Gastrocnemius medialis (tissue), 4 donors: ENCODE measurements around the gene L3MBTL1. TPM values are rescaled to one million over a fixed set of nuclear protein-coding genes. Genes with fewer than 3 reads are reported as not detected.

Source experiments
- ATAC-seq, 2 donors: fragments of 150-250 bp; one replicate each; pipeline ENCODE4 v1.9.1; 2016
- DNase-seq, 2 donors: peaks; one replicate each; pipeline ENCODE4 v3.0.0-alpha.2; 2019
- H3K27ac ChIP-seq, 4 donors: fragments of 200-600 bp; sonication (generic); 1 replicate in 1 of 4; 2 replicates in 3 of 4; pipeline ENCODE4 v1.5.1; 2016 to 2018; ENCODE audit warnings: mild to moderate bottlenecking in 2 of 4, moderate library complexity in 1 of 4
- H3K27me3 ChIP-seq, 3 donors: fragments of 200-600 bp; sonication (generic) in 2 of 3; 1 replicate in 1 of 3; 2 replicates in 2 of 3; pipeline versions ENCODE4 v1.5.1 to v1.6.0; 2016 to 2019; ENCODE audit warnings: mild to moderate bottlenecking in 1 of 3, moderate library complexity in 1 of 3
- H3K36me3 ChIP-seq, 2 donors: fragments of 200-600 bp; sonication (generic) in 1 of 2; one replicate each; pipeline ENCODE4 v1.5.1; 2017 to 2018
- H3K4me1 ChIP-seq, 2 donors: fragments of 200-600 bp; sonication (generic) in 1 of 2; one replicate each; pipeline ENCODE4 v1.5.1; 2016 to 2017; ENCODE audit warnings: mild to moderate bottlenecking in 2 of 2
- H3K4me3 ChIP-seq, 4 donors: fragments of 200-600 bp; sonication (generic) in 3 of 4; 1 replicate in 1 of 4; 2 replicates in 3 of 4; pipeline ENCODE4 v1.5.1; 2016 to 2019; ENCODE audit warnings: mild to moderate bottlenecking in 2 of 4
- H3K9me3 ChIP-seq, 3 donors: fragments of 200-600 bp; sonication (generic) in 2 of 3; 1 replicate in 1 of 3; 2 replicates in 2 of 3; pipeline ENCODE4 v1.5.1; 2016 to 2019
- POLR2A ChIP-seq, 2 donors: fragments of 450-650 bp; IDR thresholded peaks; one replicate each; pipeline ENCODE4 v1.6.1; 2017; ENCODE audit warnings: antibody characterized with exemption in 2 of 2, mild to moderate bottlenecking in 2 of 2, moderate library complexity in 2 of 2
- in situ Hi-C, 4 donors: fragments of 200-750 bp; cut with MboI; loops; one replicate each; pipeline versions ENCODE4 v1.15.0 to v1.8.0; 2017; ENCODE audit warnings: low sequenced_read_pairs in 4 of 4
- intact Hi-C: fragments of 100-400 bp; cut with DNase I; formaldehyde crosslinking; loops from one replicate; pipeline ENCODE4 v1.15.1; 2023; ENCODE audit warnings: low total_unique reads
- total RNA-seq, 4 donors: library from RNA; depleted of rRNA; stranded (reverse); fragments of >200 nt; gene quantifications; one replicate each; pipeline versions ENCODE4 v1.1.0 to v1.2.3, GENCODE V29; 2016
- TF ChIP-seq, protein P1 (sequence below), 5 experiments: fragments of 450-650 bp in 3 of 5; fragments of 200-600 bp in 2 of 5; sonication (generic) in 2 of 5; IDR thresholded peaks in 4 of 5; conservative IDR thresholded peaks in 1 of 5; 1 replicate in 4 of 5; 2 replicates in 1 of 5; pipeline ENCODE4 v1.5.1; 2016 to 2019; ENCODE audit warnings: antibody characterized with exemption in 5 of 5, mild to moderate bottlenecking in 3 of 5, moderate library complexity in 3 of 5

L3MBTL1 gene
- total RNA-seq, 4 donors from 2014 or later, result 1.1 to 6.0 (median 3.7) TPM

DNA sequence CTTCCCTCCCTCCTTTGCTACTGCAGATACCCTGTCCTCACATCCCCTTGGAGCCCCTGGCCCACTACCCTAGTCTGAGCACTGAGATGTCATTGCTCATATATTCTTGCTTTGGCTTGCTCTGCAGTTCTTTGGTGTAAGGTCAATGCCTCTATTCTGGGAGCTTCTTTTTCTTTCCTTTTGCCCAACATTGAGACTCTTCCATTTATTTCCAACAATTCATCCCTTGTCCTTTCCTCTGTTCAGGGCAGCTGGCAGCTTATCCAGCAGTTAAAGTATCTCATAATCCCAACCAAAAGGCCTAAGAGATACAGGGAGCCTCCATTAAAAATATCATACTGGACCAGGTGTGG is 23.6 kb downstream of the L3MBTL1 start:
- H3K4me1 ChIP-seq, result no peaks in the 10 kb centered on the region
- no peak for DNase-seq
- no peak overlapping the region for H3K27ac ChIP-seq
- H3K36me3 ChIP-seq, result peaks cover 0 to 11% of the 10 kb centered on the region in 2 donors
- H3K4me3 ChIP-seq, result no peak overlapping the region
- intact Hi-C loops (no loop called here), in situ Hi-C loops (loop anchor here in 3 of 4 donors (25.0 kb wide), 1 partner anchor 556 kb away; no protein-coding TSS in a partner anchor)
- no peak for TF ChIP-seq POLR2A (IDR thresholded peaks at IDR 0.05)
- TF ChIP-seq, protein P1, sequence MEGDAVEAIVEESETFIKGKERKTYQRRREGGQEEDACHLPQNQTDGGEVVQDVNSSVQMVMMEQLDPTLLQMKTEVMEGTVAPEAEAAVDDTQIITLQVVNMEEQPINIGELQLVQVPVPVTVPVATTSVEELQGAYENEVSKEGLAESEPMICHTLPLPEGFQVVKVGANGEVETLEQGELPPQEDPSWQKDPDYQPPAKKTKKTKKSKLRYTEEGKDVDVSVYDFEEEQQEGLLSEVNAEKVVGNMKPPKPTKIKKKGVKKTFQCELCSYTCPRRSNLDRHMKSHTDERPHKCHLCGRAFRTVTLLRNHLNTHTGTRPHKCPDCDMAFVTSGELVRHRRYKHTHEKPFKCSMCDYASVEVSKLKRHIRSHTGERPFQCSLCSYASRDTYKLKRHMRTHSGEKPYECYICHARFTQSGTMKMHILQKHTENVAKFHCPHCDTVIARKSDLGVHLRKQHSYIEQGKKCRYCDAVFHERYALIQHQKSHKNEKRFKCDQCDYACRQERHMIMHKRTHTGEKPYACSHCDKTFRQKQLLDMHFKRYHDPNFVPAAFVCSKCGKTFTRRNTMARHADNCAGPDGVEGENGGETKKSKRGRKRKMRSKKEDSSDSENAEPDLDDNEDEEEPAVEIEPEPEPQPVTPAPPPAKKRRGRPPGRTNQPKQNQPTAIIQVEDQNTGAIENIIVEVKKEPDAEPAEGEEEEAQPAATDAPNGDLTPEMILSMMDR (IDR thresholded peaks at IDR 0.05 in 4 of 5, conservative IDR thresholded peaks at IDR 0.05 in 1 of 5), result no peak
- no peaks in the 10 kb centered on the region for H3K9me3 ChIP-seq
- no peaks in the 10 kb centered on the region for H3K27me3 ChIP-seq
- ATAC-seq, result no peak

DNA sequence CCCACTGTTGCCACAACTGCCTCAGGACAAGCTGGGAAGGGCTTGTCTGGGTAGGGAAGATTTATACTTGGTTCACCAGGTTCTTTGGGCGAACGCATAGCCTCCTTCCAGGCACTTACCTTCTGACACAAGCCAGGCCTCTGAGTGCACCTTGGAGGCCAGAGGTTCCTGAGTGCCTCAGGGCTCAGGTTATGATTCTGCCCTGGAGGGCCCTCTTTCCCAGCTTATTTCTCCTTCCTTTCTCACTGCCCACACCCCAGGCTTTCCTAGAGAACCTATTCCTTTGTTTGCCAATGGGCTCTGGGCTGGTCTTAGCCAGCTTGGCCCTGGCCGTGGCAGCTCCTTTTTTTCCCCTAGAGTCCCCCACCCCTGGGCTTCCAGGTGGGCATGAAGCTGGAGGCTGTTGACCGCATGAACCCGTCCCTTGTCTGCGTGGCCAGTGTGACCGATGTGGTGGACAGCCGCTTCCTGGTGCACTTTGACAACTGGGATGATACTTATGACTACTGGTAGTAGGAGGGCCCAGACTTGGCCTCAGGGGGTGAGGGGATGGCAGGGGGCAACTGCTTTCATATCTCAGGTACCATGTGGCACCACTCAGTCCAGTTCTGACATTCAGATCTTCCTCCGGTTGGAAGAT is 25.0 kb downstream of the L3MBTL1 start:
- intact Hi-C loops, result no loop called here
- H3K27me3 ChIP-seq, result no peaks in the 10 kb centered on the region
- in situ Hi-C loops, result loop anchor here in 3 of 4 donors (25.0 kb wide), 1 partner anchor 555 kb away; no protein-coding TSS in a partner anchor
- DNase-seq (no peak), ATAC-seq (no peak)
- no peaks in the 10 kb centered on the region for H3K9me3 ChIP-seq
- H3K4me3 ChIP-seq, result no peak overlapping the region
- peaks cover 0 to 18% of the 10 kb centered on the region in 2 donors for H3K36me3 ChIP-seq
- no peak overlapping the region for H3K27ac ChIP-seq
- TF ChIP-seq, protein P1 (IDR thresholded peaks at IDR 0.05 in 4 of 5, conservative IDR thresholded peaks at IDR 0.05 in 1 of 5), result no peak
- TF ChIP-seq POLR2A (IDR thresholded peaks at IDR 0.05), result no peak
- H3K4me1 ChIP-seq, result no peaks in the 10 kb centered on the region

DNA sequence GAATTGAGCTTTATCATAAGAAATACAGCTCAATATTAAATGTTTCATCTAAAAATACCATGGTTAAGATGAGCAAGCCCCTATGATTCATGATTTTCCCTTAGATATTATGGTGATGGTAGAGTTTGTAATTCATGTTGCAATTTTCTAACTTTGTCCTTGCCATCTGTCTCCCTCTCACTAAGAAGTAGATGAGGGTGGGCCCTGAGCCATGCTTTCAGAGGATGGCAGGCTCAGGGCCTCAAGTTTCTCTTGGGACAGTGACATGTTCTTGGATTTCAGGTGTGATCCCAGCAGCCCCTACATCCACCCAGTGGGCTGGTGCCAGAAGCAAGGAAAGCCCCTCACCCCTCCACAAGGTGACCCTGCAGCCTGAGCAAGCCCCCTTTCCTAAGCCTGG is 25.6 kb downstream of the L3MBTL1 start:
- Histone ChIP-seq H3K9me3 (no peaks in the 10 kb centered on the region), H3K27me3 (no peaks in the 10 kb centered on the region), H3K4me3 (no peak overlapping the region), H3K27ac (no peak overlapping the region), H3K4me1 (no peaks in the 10 kb centered on the region), H3K36me3 (peaks cover 0 to 18% of the 10 kb centered on the region in 2 donors)
- in situ Hi-C loops, result loop anchor here in 3 of 4 donors (25.0 kb wide), 1 partner anchor 554 kb away; no protein-coding TSS in a partner anchor
- intact Hi-C loops, result no loop called here
- ATAC-seq (no peak), DNase-seq (no peak)
- TF ChIP-seq, protein P1 (IDR thresholded peaks at IDR 0.05 in 4 of 5, conservative IDR thresholded peaks at IDR 0.05 in 1 of 5), result no peak
- no peak for TF ChIP-seq POLR2A (IDR thresholded peaks at IDR 0.05)

DNA sequence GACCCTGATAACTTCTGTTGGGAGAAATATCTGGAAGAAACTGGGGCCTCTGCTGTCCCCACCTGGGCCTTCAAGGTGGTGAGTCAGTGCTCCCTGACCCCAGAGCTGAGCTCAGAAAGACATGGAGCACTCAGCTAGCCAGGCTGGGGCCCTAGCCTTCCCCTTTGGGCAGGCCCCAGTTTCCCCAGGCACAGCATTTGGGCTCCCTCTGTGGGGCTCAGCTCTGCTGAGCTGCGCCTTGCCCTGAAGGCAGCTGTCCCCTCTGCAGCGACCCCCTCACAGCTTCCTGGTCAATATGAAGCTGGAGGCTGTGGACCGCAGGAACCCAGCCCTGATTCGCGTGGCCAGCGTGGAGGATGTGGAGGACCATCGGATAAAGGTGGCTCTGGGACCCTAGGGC is 26.5 kb downstream of the L3MBTL1 start:
- no peaks in the 10 kb centered on the region for H3K4me1 ChIP-seq
- no peak overlapping the region for H3K4me3 ChIP-seq
- no peaks in the 10 kb centered on the region for H3K27me3 ChIP-seq
- no peak overlapping the region for H3K27ac ChIP-seq
- intact Hi-C loops (no loop called here), in situ Hi-C loops (loop anchor here in 3 of 4 donors (25.0 kb wide), 1 partner anchor 553 kb away; no protein-coding TSS in a partner anchor)
- H3K9me3 ChIP-seq, result no peaks in the 10 kb centered on the region
- no peak for TF ChIP-seq POLR2A (IDR thresholded peaks at IDR 0.05)
- TF ChIP-seq, protein P1 (IDR thresholded peaks at IDR 0.05 in 4 of 5, conservative IDR thresholded peaks at IDR 0.05 in 1 of 5), result no peak
- no peak for DNase-seq
- ATAC-seq, result no peak
- H3K36me3 ChIP-seq, result peaks cover 0 to 18% of the 10 kb centered on the region in 2 donors
